ENCODE results near the gene KIF7. TPM values are rescaled to one million over a fixed set of nuclear protein-coding genes. Genes with fewer than 3 reads are reported as not detected.

Gene KIF7
- polyA plus RNA-seq, 1 experiment, result 4.5 TPM

GRCh38 chr15:89662893-89663626 lies 7.8 kb upstream of the KIF7 start:
- 0 out of 2 replicates have a peak, but pooled peaks have one; percentile 2 for TF ChIP-seq CTCF (IDR thresholded peaks at IDR 0.05; ENCODE audit: low read depth, low read length)
- H3K27ac ChIP-seq (ENCODE audit: low read depth, low read length), result peak overlapping the region; percentile 40
- no peak overlapping the region; the same call in 1 of the 2 replicates for H3K4me3 ChIP-seq (ENCODE audit: low read depth, low read length)
- H3K27me3 ChIP-seq (ENCODE audit: control insufficient read depth, insufficient read depth, low read length), result no peaks in the 10 kb centered on the region
- CTCF ChIA-PET, result interaction anchor here (0.9 to 1.4 kb wide), 4 partner anchors 15 to 534 kb away, joined by 3 to 6 read pairs (median 4); no protein-coding TSS in a partner anchor
- POLR2A ChIA-PET, result interaction anchor here (0.6 kb wide), 1 partner anchor 81 kb away, joined by 8 read pairs; no protein-coding TSS in a partner anchor
- no peaks in the 10 kb centered on the region; the same call in 1 of the 2 replicates for H3K9me3 ChIP-seq (ENCODE audit: control insufficient read depth, insufficient read depth, low read length)
- peak; percentile 72 for DNase-seq (ENCODE audit: low read depth, low spot score)

- Histone ChIP-seq H3K27ac (ENCODE audit: low read depth, low read length) (no peak overlapping the region), H3K4me3 (ENCODE audit: low read depth, low read length) (no peak overlapping the region), H3K27me3 (ENCODE audit: control insufficient read depth, insufficient read depth, low read length) (no peaks in the 10 kb centered on the region), H3K9me3 (ENCODE audit: control insufficient read depth, insufficient read depth, low read length) (no peaks in the 10 kb centered on the region; the same call in 1 of the 2 replicates)
- DNase-seq (ENCODE audit: low read depth, low spot score), result no peak
- ChIA-PET POLR2A (no interaction called here), CTCF (interaction anchor here (1.2 kb wide), 1 partner anchor 14 kb away, joined by 4 read pairs; no protein-coding TSS in a partner anchor)
- TF ChIP-seq CTCF (IDR thresholded peaks at IDR 0.05; ENCODE audit: low read depth, low read length), result no peak
Measured at GRCh38 chr15:89660556-89660955, 5.3 kb upstream of the KIF7 start.

- CTCF ChIA-PET, result interaction anchor here (0.6 to 3.9 kb wide), 3 partner anchors 12 to 215 kb away, joined by 3 to 29 read pairs (median 3); no protein-coding TSS in a partner anchor
Measured at GRCh38 chr15:89659295-89659694, 4.0 kb upstream of the KIF7 start.

GRCh38 chr15:89657686-89658200 lies 2.5 kb upstream of the KIF7 start:
- POLR2A ChIA-PET, result interaction anchor here (0.6 to 0.8 kb wide), 3 partner anchors 17 to 79 kb away, joined by 3 to 12 read pairs (median 6); partner anchors contain the start of genes PEX11A and WDR93
- Histone ChIP-seq H3K27me3 (ENCODE audit: control insufficient read depth, insufficient read depth, low read length) (no peaks in the 10 kb centered on the region), H3K27ac (ENCODE audit: low read depth, low read length) (no peak overlapping the region), H3K4me3 (ENCODE audit: low read depth, low read length) (no peak overlapping the region), H3K9me3 (ENCODE audit: control insufficient read depth, insufficient read depth, low read length) (no peaks in the 10 kb centered on the region; the same call in 1 of the 2 replicates)
- CTCF ChIA-PET, result interaction anchor here (3.9 kb wide), 1 partner anchor 11 kb away, joined by 29 read pairs; no protein-coding TSS in a partner anchor
- no peak for TF ChIP-seq CTCF (IDR thresholded peaks at IDR 0.05; ENCODE audit: low read depth, low read length)
- DNase-seq (ENCODE audit: low read depth, low spot score), result no peak

More at GRCh38 chr15:89659295-89659694, 4.0 kb upstream of the KIF7 start:
- H3K27me3 ChIP-seq (ENCODE audit: control insufficient read depth, insufficient read depth, low read length), result no peaks in the 10 kb centered on the region
- H3K27ac ChIP-seq (ENCODE audit: low read depth, low read length), result no peak overlapping the region
- no peak for DNase-seq (ENCODE audit: low read depth, low spot score)
- POLR2A ChIA-PET, result no interaction called here
- H3K4me3 ChIP-seq (ENCODE audit: low read depth, low read length), result no peak overlapping the region
- H3K9me3 ChIP-seq (ENCODE audit: control insufficient read depth, insufficient read depth, low read length), result no peaks in the 10 kb centered on the region; the same call in 1 of the 2 replicates
- no peak for TF ChIP-seq CTCF (IDR thresholded peaks at IDR 0.05; ENCODE audit: low read depth, low read length)
